GM12872 (cell line): ENCODE data around the gene ASXL1.

Experiments
- CTCF ChIP-seq: IDR thresholded peaks from 3 replicates; pipeline ENCODE4 v1.5.1; 2011; ENCODE audit warnings: low read depth, mild to moderate bottlenecking, low read length, moderate library complexity; ENCODE audit not compliant: insufficient read depth

Gene ASXL1

GRCh38 chr20:32485770-32486478 lies 127.8 kb downstream of the ASXL1 start:
- no peak for TF ChIP-seq CTCF

GRCh38 chr20:32487381-32487780 lies 129.2 kb downstream of the ASXL1 start:
- no peak for TF ChIP-seq CTCF

GRCh38 chr20:32488066-32488838 lies 130.1 kb downstream of the ASXL1 start:
- TF ChIP-seq CTCF = no peak
